ENCODE data around the gene ZNF599. TPM values are rescaled to one million over a fixed set of nuclear protein-coding genes. Genes with fewer than 3 reads are reported as not detected.
A peak's percentile ranks its signal among the peaks of the same experiment; 100 is the strongest.

ZNF599 gene
- total and polyA plus RNA-seq, 2 donors from 2014 or later: 8.9 to 14.2 TPM

- no peak for FAIRE-seq
- H3K4me3 ChIP-seq (ENCODE audit: low read length in 3 of 3): peak overlapping the region; percentile 83 to 98 (median 98)
- intact Hi-C loops (cut with DNase I): no loop called here
These were observed 39.7 kb downstream of the ZNF599 start for GRCh38 chr19:34733266-34733745.

GRCh38 chr19:34732612-34733211 is 40.3 kb downstream of the ZNF599 start:
- H3K27ac ChIP-seq (ENCODE audit: low read depth in 2 of 2, low read length in 2 of 2): peak overlapping the region; percentile 23 to 63
- peaks cover 0 to 17% (median 1%) of the 10 kb centered on the region in 3 donors for H3K9me3 ChIP-seq (ENCODE audit: control insufficient read depth in 2 of 3, insufficient read depth in 1 of 3, low read length in 3 of 3)
- H3K27me3 ChIP-seq (ENCODE audit: control insufficient read depth, insufficient read depth, low read length): no peaks in the 10 kb centered on the region
- DNase-seq (peak; percentile 23 to 68 (median 45)), FAIRE-seq (no peak)
- intact Hi-C loops (cut with DNase I): no loop called here
- peak overlapping the region; percentile 16 to 98 (median 83) for H3K4me3 ChIP-seq (ENCODE audit: low read length in 3 of 3)
- H3K4me1 ChIP-seq (ENCODE audit: control insufficient read depth in 2 of 3, insufficient read depth in 2 of 3, low read depth in 1 of 3, low read length in 3 of 3): peaks cover 0 to 8% (median 5%) of the 10 kb centered on the region in 3 donors
- H3K9ac ChIP-seq (ENCODE audit: low read length in 3 of 3): peak overlapping the region in 2 of 3 donors; percentile 40 to 97
- peaks cover 6 to 20% (median 11%) of the 10 kb centered on the region in 3 donors for H3K36me3 ChIP-seq (ENCODE audit: control insufficient read depth in 2 of 3, insufficient read depth in 3 of 3, low read length in 3 of 3)
- no peak for TF ChIP-seq CTCF (IDR thresholded peaks at IDR 0.05; ENCODE audit: borderline replicate concordance, extremely low read depth, insufficient read depth)

More at GRCh38 chr19:34733266-34733745, 39.7 kb downstream of the ZNF599 start:
- Histone ChIP-seq H3K27ac (ENCODE audit: low read depth in 2 of 2, low read length in 2 of 2) (peak overlapping the region; percentile 96), H3K36me3 (ENCODE audit: control insufficient read depth in 2 of 3, insufficient read depth in 3 of 3, low read length in 3 of 3) (peaks cover 6 to 26% (median 12%) of the 10 kb centered on the region in 3 donors), H3K27me3 (ENCODE audit: control insufficient read depth, insufficient read depth, low read length) (no peaks in the 10 kb centered on the region), H3K4me1 (ENCODE audit: control insufficient read depth in 2 of 3, insufficient read depth in 2 of 3, low read depth in 1 of 3, low read length in 3 of 3) (peaks cover 0 to 8% (median 5%) of the 10 kb centered on the region in 3 donors), H3K9me3 (ENCODE audit: control insufficient read depth in 2 of 3, insufficient read depth in 1 of 3, low read length in 3 of 3) (peaks cover 0 to 17% (median 1%) of the 10 kb centered on the region in 3 donors), H3K9ac (ENCODE audit: low read length in 3 of 3) (peak overlapping the region; percentile 2 to 97 (median 93))
- no peak for TF ChIP-seq CTCF (IDR thresholded peaks at IDR 0.05; ENCODE audit: borderline replicate concordance, extremely low read depth, insufficient read depth)
- DNase-seq: peak in 4 of 5 donors; percentile 79 to 90 (median 84)

- H3K4me3 ChIP-seq (ENCODE audit: low read length in 3 of 3): no peak overlapping the region
- H3K9me3 ChIP-seq (ENCODE audit: control insufficient read depth in 2 of 3, insufficient read depth in 1 of 3, low read length in 3 of 3): peaks cover 0 to 12% (median 0%) of the 10 kb centered on the region in 3 donors
- no peak for TF ChIP-seq CTCF (IDR thresholded peaks at IDR 0.05; ENCODE audit: borderline replicate concordance, extremely low read depth, insufficient read depth)
- FAIRE-seq (no peak), DNase-seq (peak in 1 of 5 donors; percentile 39)
- H3K27ac ChIP-seq (ENCODE audit: low read depth in 2 of 2, low read length in 2 of 2): no peak overlapping the region
- peaks cover 6 to 13% (median 9%) of the 10 kb centered on the region in 3 donors for H3K36me3 ChIP-seq (ENCODE audit: control insufficient read depth in 2 of 3, insufficient read depth in 3 of 3, low read length in 3 of 3)
- no peaks in the 10 kb centered on the region for H3K27me3 ChIP-seq (ENCODE audit: control insufficient read depth, insufficient read depth, low read length)
- peaks cover 0 to 8% (median 5%) of the 10 kb centered on the region in 3 donors for H3K4me1 ChIP-seq (ENCODE audit: control insufficient read depth in 2 of 3, insufficient read depth in 2 of 3, low read depth in 1 of 3, low read length in 3 of 3)
- intact Hi-C loops (cut with DNase I): no loop called here
- H3K9ac ChIP-seq (ENCODE audit: low read length in 3 of 3): no peak overlapping the region
These were observed 41.1 kb downstream of the ZNF599 start for GRCh38 chr19:34731964-34732363.

All from kidney (tissue), 14 donors.